Peyer's patch (tissue), 4 donors: ENCODE data around the gene FTO. TPM values are rescaled to one million over a fixed set of nuclear protein-coding genes. Genes with fewer than 3 reads are reported as not detected.

Experiments
- DNase-seq, 3 donors: peaks; one replicate each; pipeline ENCODE4 v3.0.0-alpha.2; 2017 to 2019
- H3K27ac ChIP-seq, 4 donors: fragments of 200-600 bp; sonication (generic); one replicate each; pipeline ENCODE4 v1.5.1; 2016 to 2019
- H3K27me3 ChIP-seq, 2 donors: fragments of 200-600 bp; sonication (generic); one replicate each; pipeline ENCODE4 v1.5.1; 2019
- H3K36me3 ChIP-seq, 3 donors: fragments of 200-600 bp; sonication (generic); one replicate each; pipeline ENCODE4 v1.5.1; 2016 to 2019
- H3K4me1 ChIP-seq, 4 donors: fragments of 200-600 bp; sonication (generic); one replicate each; pipeline ENCODE4 v1.5.1; 2016 to 2019
- H3K4me3 ChIP-seq, 4 donors: fragments of 200-600 bp; sonication (generic); 1 replicate in 3 of 4; 2 replicates in 1 of 4; pipeline ENCODE4 v1.5.1; 2016 to 2019; ENCODE audit warnings: mild to moderate bottlenecking in 1 of 4
- H3K9me3 ChIP-seq, 4 donors: fragments of 200-600 bp; sonication (generic); one replicate each; pipeline ENCODE4 v1.5.1; 2016 to 2019; ENCODE audit warnings: mild to moderate bottlenecking in 1 of 4
- POLR2A ChIP-seq, 2 donors: fragments of 450-650 bp; IDR thresholded peaks; one replicate each; pipeline ENCODE4 v1.5.1; 2017; ENCODE audit warnings: antibody characterized with exemption in 2 of 2, mild to moderate bottlenecking in 2 of 2, moderate library complexity in 2 of 2
- total RNA-seq, 4 donors: library from RNA; depleted of rRNA; stranded (reverse); fragments of >200 nt; gene quantifications; one replicate each; pipeline ENCODE4 v1.1.0, GENCODE V29; 2016
- TF ChIP-seq, protein P1 (sequence below), 6 experiments: fragments of 450-650 bp in 4 of 6; fragments of 200-600 bp in 2 of 6; sonication (generic) in 1 of 6; IDR thresholded peaks; one replicate each; pipeline ENCODE4 v1.5.1; 2017 to 2019; ENCODE audit warnings: antibody characterized with exemption in 6 of 6, mild to moderate bottlenecking in 3 of 6, moderate library complexity in 1 of 6

FTO gene
- total RNA-seq, 4 donors from 2014 or later = 37.0 to 95.7 (median 45.1) TPM

DNA sequence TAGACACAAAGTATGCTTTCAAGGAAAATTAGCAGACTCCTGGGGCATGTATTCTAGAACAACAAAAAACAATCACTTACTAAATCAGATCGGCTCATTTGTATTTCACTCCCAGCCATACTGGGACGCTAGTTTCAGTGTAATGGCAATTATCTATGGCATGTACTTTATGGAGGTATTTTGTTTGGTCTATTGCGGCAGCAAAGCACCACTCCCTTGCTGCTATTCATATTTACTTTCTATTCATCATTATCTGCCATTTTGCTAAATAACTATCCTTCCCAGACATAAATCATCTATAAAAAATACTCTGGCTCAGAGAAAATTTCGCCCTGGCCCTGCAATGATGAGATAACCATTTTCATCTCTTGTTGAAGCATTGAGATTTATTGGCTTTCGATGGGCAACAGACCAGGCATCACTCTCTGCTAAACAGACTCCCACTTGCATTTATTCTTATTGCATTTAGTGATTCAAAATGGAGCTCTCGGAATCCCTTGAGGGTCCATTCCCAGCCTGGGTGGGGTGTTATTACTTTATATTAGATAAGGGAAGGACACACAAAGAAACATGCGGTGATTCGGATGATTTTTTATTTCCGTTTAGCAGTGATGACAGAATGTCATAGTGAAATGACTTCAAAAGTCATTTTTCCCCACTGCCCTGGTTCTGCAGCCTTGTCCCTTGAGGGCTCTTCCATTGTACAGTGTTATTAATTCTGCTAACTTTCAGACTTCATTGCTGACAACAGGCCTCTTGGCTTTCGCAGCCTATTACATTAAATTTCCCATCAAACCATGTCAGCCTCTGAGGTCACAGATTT, 356.9 kb downstream of the FTO start:
- Histone ChIP-seq H3K4me3 (no peak overlapping the region), H3K4me1 (no peaks in the 10 kb centered on the region), H3K27ac (no peak overlapping the region), H3K9me3 (no peaks in the 10 kb centered on the region), H3K36me3 (no peaks in the 10 kb centered on the region), H3K27me3 (no peaks in the 10 kb centered on the region)
- DNase-seq = no peak
- no peak for TF ChIP-seq POLR2A (IDR thresholded peaks at IDR 0.05)
- TF ChIP-seq, protein P1, sequence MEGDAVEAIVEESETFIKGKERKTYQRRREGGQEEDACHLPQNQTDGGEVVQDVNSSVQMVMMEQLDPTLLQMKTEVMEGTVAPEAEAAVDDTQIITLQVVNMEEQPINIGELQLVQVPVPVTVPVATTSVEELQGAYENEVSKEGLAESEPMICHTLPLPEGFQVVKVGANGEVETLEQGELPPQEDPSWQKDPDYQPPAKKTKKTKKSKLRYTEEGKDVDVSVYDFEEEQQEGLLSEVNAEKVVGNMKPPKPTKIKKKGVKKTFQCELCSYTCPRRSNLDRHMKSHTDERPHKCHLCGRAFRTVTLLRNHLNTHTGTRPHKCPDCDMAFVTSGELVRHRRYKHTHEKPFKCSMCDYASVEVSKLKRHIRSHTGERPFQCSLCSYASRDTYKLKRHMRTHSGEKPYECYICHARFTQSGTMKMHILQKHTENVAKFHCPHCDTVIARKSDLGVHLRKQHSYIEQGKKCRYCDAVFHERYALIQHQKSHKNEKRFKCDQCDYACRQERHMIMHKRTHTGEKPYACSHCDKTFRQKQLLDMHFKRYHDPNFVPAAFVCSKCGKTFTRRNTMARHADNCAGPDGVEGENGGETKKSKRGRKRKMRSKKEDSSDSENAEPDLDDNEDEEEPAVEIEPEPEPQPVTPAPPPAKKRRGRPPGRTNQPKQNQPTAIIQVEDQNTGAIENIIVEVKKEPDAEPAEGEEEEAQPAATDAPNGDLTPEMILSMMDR (IDR thresholded peaks at IDR 0.05) = no peak

DNA sequence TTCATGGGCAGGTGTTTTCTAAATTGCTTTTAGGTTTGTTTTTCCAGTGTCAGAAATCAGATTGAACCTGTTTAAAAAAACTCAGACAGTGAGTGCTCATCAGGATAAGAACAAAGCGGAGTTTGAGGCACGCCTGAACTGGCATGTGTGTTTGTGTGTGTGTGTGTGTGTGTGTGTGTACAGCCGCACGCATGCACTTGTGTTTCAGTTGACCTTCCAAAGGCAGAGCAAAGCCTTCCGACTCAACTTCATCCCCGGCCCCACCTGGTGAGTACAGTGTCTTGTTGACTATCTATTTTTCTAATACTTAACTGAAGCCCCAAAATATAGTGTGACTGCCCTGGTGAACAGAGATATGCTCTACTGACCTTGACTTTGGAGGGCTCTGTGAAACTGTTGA, 357.5 kb downstream of the FTO start:
- H3K9me3 ChIP-seq = no peaks in the 10 kb centered on the region
- H3K27me3 ChIP-seq = no peaks in the 10 kb centered on the region
- TF ChIP-seq POLR2A (IDR thresholded peaks at IDR 0.05) = no peak
- no peak overlapping the region for H3K4me3 ChIP-seq
- no peak for DNase-seq
- no peaks in the 10 kb centered on the region for H3K36me3 ChIP-seq
- H3K4me1 ChIP-seq = no peaks in the 10 kb centered on the region
- H3K27ac ChIP-seq = no peak overlapping the region

DNA sequence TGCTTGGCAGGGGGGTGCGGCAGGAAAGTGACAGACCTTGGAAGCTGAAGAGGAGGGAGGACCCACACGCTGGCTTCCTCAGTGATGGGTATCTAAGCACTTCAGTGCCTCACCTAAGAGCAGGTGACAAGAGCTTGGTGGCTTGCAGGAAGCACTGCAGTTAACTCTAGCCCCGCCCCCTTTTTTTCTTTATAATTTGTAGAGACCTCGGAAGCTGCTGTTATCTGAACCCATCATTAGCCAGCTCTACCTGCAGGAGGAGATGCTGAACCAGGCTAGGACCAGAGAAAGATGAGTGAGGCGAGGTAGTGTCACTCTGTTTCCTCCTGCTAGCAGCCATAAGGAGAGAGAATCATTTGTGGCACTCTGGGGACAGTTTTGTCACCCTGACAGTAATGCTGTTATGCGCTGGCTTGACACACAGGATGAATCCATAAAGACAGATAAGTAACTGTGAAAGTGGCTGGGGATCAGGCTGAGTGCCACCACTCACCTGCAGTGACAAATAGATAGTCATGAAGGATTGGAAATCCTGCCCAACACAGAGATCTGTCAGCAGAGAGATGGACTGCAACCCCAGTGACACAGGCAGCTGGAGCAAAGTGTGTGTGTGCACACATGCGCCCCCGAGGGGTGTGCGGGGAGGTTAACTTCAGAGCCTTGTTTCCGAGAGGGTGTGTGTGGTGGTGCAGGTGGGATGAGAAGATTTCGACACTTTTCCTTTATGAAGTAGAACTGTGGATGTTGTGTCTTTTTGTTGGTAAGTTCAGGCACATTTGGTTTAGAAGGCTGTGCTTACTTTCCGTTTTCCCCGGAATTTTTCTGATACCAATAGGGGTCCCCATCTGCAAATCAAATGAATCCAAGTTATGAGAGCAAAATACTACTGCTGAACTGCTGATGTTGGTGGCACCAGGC, 358.7 kb downstream of the FTO start:
- Histone ChIP-seq H3K36me3 (no peaks in the 10 kb centered on the region), H3K27ac (no peak overlapping the region), H3K4me3 (no peak overlapping the region), H3K4me1 (no peaks in the 10 kb centered on the region), H3K9me3 (no peaks in the 10 kb centered on the region), H3K27me3 (no peaks in the 10 kb centered on the region)
- DNase-seq = no peak
- TF ChIP-seq, protein P1 (IDR thresholded peaks at IDR 0.05) = no peak
- TF ChIP-seq POLR2A (IDR thresholded peaks at IDR 0.05) = no peak

DNA sequence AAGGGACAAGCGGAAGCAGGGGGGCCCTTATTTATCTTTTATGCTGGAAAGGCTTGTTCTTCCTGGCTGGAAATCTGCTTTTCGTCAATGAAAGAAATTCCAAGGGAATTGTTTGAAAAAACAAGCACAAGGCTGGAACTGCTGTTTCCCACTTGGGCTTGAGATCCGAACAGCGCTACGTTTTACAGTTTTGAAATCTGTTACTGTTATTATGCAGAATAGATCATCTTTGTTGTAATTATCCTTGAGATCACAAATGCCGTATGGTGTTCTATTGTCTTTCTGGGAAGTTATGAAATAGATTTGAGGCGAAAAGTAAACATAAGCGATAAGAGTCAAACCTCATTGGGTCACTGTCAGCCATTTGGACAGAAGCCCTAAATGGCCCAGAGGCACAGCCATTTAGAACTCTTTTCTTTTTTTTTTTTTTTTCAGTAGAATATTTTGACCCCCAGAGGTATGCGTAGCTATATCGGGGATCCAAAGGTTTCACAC, 359.4 kb downstream of the FTO start:
- DNase-seq = no peak
- Histone ChIP-seq H3K27me3 (no peaks in the 10 kb centered on the region), H3K4me1 (no peaks in the 10 kb centered on the region), H3K36me3 (no peaks in the 10 kb centered on the region), H3K9me3 (no peaks in the 10 kb centered on the region), H3K4me3 (no peak overlapping the region), H3K27ac (no peak overlapping the region)
- no peak for TF ChIP-seq POLR2A (IDR thresholded peaks at IDR 0.05)
- TF ChIP-seq, protein P1 (IDR thresholded peaks at IDR 0.05) = no peak

DNA sequence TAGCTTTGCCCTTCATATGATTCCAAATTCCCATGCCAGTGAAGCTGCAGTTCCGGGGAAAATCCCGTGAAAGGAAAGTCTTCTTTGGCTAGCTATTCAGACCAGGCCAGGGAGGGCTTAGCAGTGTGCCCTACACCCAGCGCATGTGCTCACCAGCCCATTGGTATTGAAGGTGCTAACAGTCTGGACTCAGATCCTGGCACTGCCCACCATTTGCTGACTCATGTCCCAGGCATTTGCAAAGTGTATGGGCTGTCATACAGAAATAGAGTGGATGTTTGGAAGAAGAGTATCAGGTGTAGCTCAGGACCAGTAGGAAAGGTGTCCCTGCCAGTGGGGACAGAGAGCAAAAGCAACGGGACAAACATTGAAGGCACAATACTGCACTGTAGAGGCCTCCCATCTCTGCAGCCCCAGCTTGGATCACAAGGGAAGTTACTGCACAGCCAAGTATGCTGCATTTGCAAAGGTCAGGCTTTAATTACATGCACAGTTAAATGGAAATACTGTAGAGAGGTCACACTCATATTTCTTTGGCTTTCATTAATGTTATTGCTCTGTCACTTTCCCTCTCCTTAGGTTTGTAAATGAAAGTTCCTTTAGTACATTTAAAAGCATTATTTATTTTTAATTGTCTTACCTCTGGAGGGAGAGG, 362.6 kb downstream of the FTO start:
- no peak overlapping the region for H3K27ac ChIP-seq
- no peak for TF ChIP-seq POLR2A (IDR thresholded peaks at IDR 0.05)

DNA sequence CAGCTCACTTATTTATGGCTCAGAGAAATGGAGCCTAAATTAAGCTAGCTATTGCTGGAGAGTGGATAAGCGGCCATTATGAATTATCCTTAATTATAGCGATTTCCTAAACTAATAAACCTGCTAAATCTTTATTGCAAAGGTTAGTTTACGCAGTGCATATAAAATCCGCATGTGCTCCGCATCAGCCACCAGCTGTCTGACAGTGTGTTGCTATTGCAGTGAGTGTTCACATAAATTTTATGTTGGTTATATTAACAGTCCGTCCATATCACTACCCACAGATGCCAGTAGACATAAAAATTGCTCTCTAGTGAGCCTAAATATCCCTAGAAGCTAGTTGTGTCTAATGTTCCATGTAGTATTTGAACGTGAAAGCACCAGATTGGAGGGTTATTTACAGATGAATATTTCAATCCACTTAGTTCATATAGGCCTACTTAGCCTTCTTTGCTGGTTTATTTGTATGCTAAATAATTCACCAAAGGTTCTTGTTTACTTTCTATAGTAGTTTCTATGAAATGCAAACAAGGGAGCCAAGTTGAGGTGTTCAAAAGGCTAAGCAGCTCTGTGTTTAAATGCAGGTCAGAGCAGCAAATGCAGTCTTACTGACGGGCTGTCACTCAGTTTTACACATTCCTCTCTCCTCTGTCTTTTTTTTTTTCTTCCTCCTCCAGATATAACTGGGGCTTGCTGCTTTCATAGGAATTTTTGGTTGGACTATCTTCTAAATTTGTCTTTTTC, 363.5 kb downstream of the FTO start:
- no peak overlapping the region for H3K27ac ChIP-seq
- H3K4me3 ChIP-seq = no peak overlapping the region
- DNase-seq = no peak
- no peaks in the 10 kb centered on the region for H3K9me3 ChIP-seq
- no peaks in the 10 kb centered on the region for H3K4me1 ChIP-seq
- H3K36me3 ChIP-seq = no peaks in the 10 kb centered on the region
- no peaks in the 10 kb centered on the region for H3K27me3 ChIP-seq
- TF ChIP-seq POLR2A (IDR thresholded peaks at IDR 0.05) = no peak
- TF ChIP-seq, protein P1 (IDR thresholded peaks at IDR 0.05) = no peak

More for the DNA sequence above, 362.6 kb downstream of the FTO start:
- Histone ChIP-seq H3K27me3 (no peaks in the 10 kb centered on the region), H3K36me3 (no peaks in the 10 kb centered on the region), H3K9me3 (no peaks in the 10 kb centered on the region), H3K4me1 (no peaks in the 10 kb centered on the region), H3K4me3 (no peak overlapping the region)
- DNase-seq = no peak
